ENCODE data around the gene SGCG. TPM values are rescaled to one million over a fixed set of nuclear protein-coding genes. Genes with fewer than 3 reads are reported as not detected.

The SGCG gene
- total RNA-seq, 2 experiments from 2014 or later: not detected

DNA sequence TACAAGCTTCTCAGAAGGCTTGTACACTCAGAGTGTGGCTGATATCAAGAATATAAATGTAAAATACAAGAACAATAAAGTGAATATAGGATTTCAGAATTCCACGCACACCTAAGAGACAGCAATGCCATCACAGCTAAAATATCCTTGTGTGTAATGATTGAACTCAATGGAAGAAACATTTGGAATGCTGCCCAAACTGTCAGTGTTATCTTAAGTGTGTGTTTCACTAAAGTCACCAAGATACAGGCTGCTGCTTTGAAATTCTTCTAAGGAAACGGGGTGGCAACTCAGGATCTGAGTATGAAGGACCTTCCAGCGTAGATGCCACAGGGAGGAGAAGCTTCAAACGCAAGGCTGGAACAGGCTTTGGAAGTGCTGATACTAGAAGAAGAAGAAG, 86.8 kb downstream of the SGCG start:
- no peak overlapping the region for H3K4me2 ChIP-seq (ENCODE audit: low read length)
- no peak overlapping the region for H2AFZ ChIP-seq (ENCODE audit: low read length)
- TF ChIP-seq EZH2phosphoT487 (IDR thresholded peaks at IDR 0.05; ENCODE audit: borderline replicate concordance, low read depth, low read length): no peak
- no peak for TF ChIP-seq CTCF (conservative IDR thresholded peaks at IDR 0.05; ENCODE audit: low read length)
- no peaks in the 10 kb centered on the region for H4K20me1 ChIP-seq (ENCODE audit: insufficient read depth, low read length)
- no peaks in the 10 kb centered on the region for H3K79me2 ChIP-seq (ENCODE audit: insufficient read depth, low read depth, low read length)
- H3K4me1 ChIP-seq (ENCODE audit: insufficient read depth, low read length, poor library complexity, severe bottlenecking): no peaks in the 10 kb centered on the region
- H3K9me3 ChIP-seq (ENCODE audit: low read length): no peaks in the 10 kb centered on the region
- no TSS peak for BruUV-seq (replicated peaks)
- H3K4me3 ChIP-seq (ENCODE audit: low read depth, low read length, poor library complexity, severe bottlenecking): no peak overlapping the region
- intact Hi-C loops (cut with micrococcal nuclease; ENCODE audit: unreplicated experiment): no loop called here
- CTCF ChIA-PET (ENCODE audit: unreplicated experiment): interaction anchor here (0.5 kb wide), 1 partner anchor 461 kb away, joined by 4 read pairs; no protein-coding TSS in a partner anchor
- H3K27ac ChIP-seq (ENCODE audit: low read depth, low read length, poor library complexity, severe bottlenecking): no peak overlapping the region
- H3K36me3 ChIP-seq (ENCODE audit: insufficient read depth, low read length): no peaks in the 10 kb centered on the region
- no peak for DNase-seq (ENCODE audit: low spot score)
- POLR2A ChIA-PET: no interaction called here
- no peaks in the 10 kb centered on the region for H3K9me2 ChIP-seq (ENCODE audit: insufficient read depth, low read length)

GRCh38 chr13:23268441-23268840, 87.7 kb downstream of the SGCG start:
- BruUV-seq (replicated peaks): no TSS peak
- H3K79me2 ChIP-seq (ENCODE audit: insufficient read depth, low read depth, low read length): no peaks in the 10 kb centered on the region
- intact Hi-C loops (cut with micrococcal nuclease; ENCODE audit: unreplicated experiment): no loop called here
- H2AFZ ChIP-seq (ENCODE audit: low read length): no peak overlapping the region
- H3K4me3 ChIP-seq (ENCODE audit: low read depth, low read length, poor library complexity, severe bottlenecking): no peak overlapping the region
- CTCF ChIA-PET (ENCODE audit: unreplicated experiment): no interaction called here
- no peaks in the 10 kb centered on the region for H3K4me1 ChIP-seq (ENCODE audit: insufficient read depth, low read length, poor library complexity, severe bottlenecking)
- no peak overlapping the region for H3K27ac ChIP-seq (ENCODE audit: low read depth, low read length, poor library complexity, severe bottlenecking)
- H3K9me2 ChIP-seq (ENCODE audit: insufficient read depth, low read length): no peaks in the 10 kb centered on the region
- no peaks in the 10 kb centered on the region for H3K36me3 ChIP-seq (ENCODE audit: insufficient read depth, low read length)
- no peaks in the 10 kb centered on the region for H3K9me3 ChIP-seq (ENCODE audit: low read length)
- DNase-seq (ENCODE audit: low spot score): no peak
- POLR2A ChIA-PET: no interaction called here
- no peaks in the 10 kb centered on the region for H4K20me1 ChIP-seq (ENCODE audit: insufficient read depth, low read length)
- H3K4me2 ChIP-seq (ENCODE audit: low read length): no peak overlapping the region
- no peak for TF ChIP-seq EZH2phosphoT487 (IDR thresholded peaks at IDR 0.05; ENCODE audit: borderline replicate concordance, low read depth, low read length)
- no peak for TF ChIP-seq CTCF (conservative IDR thresholded peaks at IDR 0.05; ENCODE audit: low read length)

DNA sequence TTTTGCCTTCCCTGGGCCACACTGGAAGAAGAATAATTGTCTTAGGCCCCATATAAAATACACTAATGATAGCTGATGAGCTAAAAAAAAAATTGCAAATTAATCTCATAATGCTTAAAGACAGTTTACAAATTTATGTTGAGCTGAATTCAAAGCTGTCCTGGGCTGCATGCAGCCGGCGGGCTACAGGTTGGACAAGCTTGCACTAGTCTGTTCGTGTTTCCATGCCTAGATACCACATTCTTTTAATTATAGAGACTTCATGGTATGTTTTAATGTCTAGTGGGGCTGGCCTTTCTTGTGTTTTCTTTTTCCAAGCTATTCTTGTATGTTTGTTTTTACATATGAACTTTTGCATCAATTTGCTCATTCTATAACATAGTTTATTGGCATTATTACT, 90.6 kb downstream of the SGCG start:
- intact Hi-C loops (cut with micrococcal nuclease; ENCODE audit: unreplicated experiment): no loop called here
- no peak for DNase-seq (ENCODE audit: low spot score)
- H4K20me1 ChIP-seq (ENCODE audit: insufficient read depth, low read length): no peaks in the 10 kb centered on the region

More for the DNA sequence above, 90.6 kb downstream of the SGCG start:
- H3K4me1 ChIP-seq (ENCODE audit: insufficient read depth, low read length, poor library complexity, severe bottlenecking): no peaks in the 10 kb centered on the region
- no peaks in the 10 kb centered on the region for H3K9me3 ChIP-seq (ENCODE audit: low read length)
- no peaks in the 10 kb centered on the region for H3K36me3 ChIP-seq (ENCODE audit: insufficient read depth, low read length)
- CTCF ChIA-PET (ENCODE audit: unreplicated experiment): no interaction called here
- POLR2A ChIA-PET: no interaction called here
- TF ChIP-seq EZH2phosphoT487 (IDR thresholded peaks at IDR 0.05; ENCODE audit: borderline replicate concordance, low read depth, low read length) (no peak), CTCF (conservative IDR thresholded peaks at IDR 0.05; ENCODE audit: low read length) (no peak)
- no peak overlapping the region for H2AFZ ChIP-seq (ENCODE audit: low read length)
- no TSS peak for BruUV-seq (replicated peaks)
- H3K4me2 ChIP-seq (ENCODE audit: low read length): no peak overlapping the region
- no peaks in the 10 kb centered on the region for H3K9me2 ChIP-seq (ENCODE audit: insufficient read depth, low read length)
- no peaks in the 10 kb centered on the region for H3K79me2 ChIP-seq (ENCODE audit: insufficient read depth, low read depth, low read length)
- no peak overlapping the region for H3K4me3 ChIP-seq (ENCODE audit: low read depth, low read length, poor library complexity, severe bottlenecking)
- no peak overlapping the region for H3K27ac ChIP-seq (ENCODE audit: low read depth, low read length, poor library complexity, severe bottlenecking)
